Measurements from ENCODE around the gene RCC2. TPM values are rescaled to one million over a fixed set of nuclear protein-coding genes. Genes with fewer than 3 reads are reported as not detected.

RCC2 gene
- total and polyA plus RNA-seq, 2 donors (not counting 3 experiments of a cell fraction or from before 2014, with no cell fraction given): 137 to 166 TPM

DNA sequence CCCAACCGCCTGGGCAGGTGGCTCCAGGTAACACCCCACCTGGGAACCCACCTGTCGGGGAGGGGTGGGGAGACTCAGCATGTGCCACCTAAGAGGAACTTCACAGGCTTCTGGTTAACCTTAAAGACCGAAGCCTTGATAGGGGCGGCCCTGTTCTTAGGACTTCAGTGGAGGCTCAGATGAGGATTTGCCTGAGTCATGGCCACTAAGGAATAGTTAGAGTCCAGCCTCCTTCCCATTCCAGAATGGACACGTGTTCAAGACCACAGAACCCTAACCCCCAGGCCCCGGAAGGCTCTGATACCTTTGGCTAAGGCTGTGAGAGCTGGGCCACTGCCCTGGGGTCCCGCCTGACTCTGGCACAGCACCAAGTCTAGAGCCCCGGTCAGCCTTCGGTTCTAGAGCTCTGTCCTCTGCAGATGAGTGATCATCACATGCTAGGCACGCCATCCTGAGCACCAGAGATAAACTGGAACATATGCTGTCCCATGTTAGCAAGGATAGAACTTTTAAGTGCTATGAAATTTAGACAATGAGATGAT lies 47.2 kb downstream of the RCC2 start:
- dilution Hi-C loops (cut with MboI; ENCODE audit: extremely low pct_ligation_motif_present, low sequenced_read_pairs): no loop called here
- Histone ChIP-seq H3K27me3 (ENCODE audit: control insufficient read depth in 2 of 2, insufficient read depth in 2 of 2, low read length in 2 of 2) (no peaks in the 10 kb centered on the region), H3K79me2 (ENCODE audit: control insufficient read depth, insufficient read depth, low read length) (no peaks in the 10 kb centered on the region), H3K27ac (ENCODE audit: insufficient read depth, low read depth, low read length) (no peak overlapping the region), H3K4me3 (replicated peaks in 1 of 3; ENCODE audit: insufficient read depth in 1 of 3, low read depth in 1 of 3, low read length in 3 of 3) (no peak overlapping the region), H3K36me3 (ENCODE audit: control insufficient read depth in 2 of 2, extremely low read depth in 1 of 2, insufficient read depth in 2 of 2, low read length in 2 of 2) (no peaks in the 10 kb centered on the region), H2AFZ (ENCODE audit: low read depth, low read length) (no peak overlapping the region), H4K20me1 (replicated peaks; ENCODE audit: control insufficient read depth, extremely low read depth, insufficient read depth, low read length) (no peaks in the 10 kb centered on the region), H3K9ac (replicated peaks; ENCODE audit: extremely low read depth, insufficient read depth, low read length) (no peak overlapping the region), H3K4me2 (ENCODE audit: insufficient read depth, low read length) (no peak overlapping the region), H3K4me1 (ENCODE audit: control insufficient read depth, extremely low read depth, insufficient read depth, low read length) (no peaks in the 10 kb centered on the region), H3K9me3 (replicated peaks; ENCODE audit: control insufficient read depth, insufficient read depth, low read length) (no peaks in the 10 kb centered on the region), H3K9me1 (replicated peaks; ENCODE audit: control insufficient read depth, extremely low read depth, insufficient read depth, low read length) (no peaks in the 10 kb centered on the region)
- ChIA-PET POLR2A (no interaction called here), CTCF (interaction anchor here (0.6 kb wide), 1 partner anchor 334 kb away, joined by 3 read pairs; no protein-coding TSS in a partner anchor)
- intact Hi-C loops (cut with micrococcal nuclease): no loop called here
- BruUV-seq (replicated peaks): no TSS peak
- FAIRE-seq (no peak), DNase-seq (ENCODE audit: low read depth, low spot score) (no peak)
- no peak for TF ChIP-seq EZH2 (IDR thresholded peaks at IDR 0.05; ENCODE audit: borderline replicate concordance, low read depth, low read length, severe bottlenecking)
- no peak for TF ChIP-seq GATA2 (IDR thresholded peaks at IDR 0.05; ENCODE audit: insufficient read depth, insufficient read length, low read depth, low read length)

DNA sequence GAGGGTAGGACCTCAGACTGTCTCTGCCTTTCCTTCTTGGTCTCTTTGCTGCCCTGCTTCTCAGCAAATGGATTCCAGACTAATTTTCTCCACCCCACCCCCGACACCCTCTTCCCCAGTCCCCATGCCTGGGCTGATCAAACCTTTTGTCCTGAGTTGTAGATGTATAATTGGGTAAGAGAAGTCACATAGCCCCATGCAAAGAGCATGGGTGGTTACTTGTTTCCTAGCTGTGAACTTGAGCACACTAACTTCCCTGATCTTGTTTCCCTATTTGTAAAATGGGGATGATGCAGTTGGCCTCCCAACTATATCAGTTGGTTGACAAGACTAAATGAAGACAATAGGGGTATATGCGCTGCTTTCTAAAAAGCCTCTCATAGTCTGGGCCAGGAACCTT lies 58.3 kb downstream of the RCC2 start:
- dilution Hi-C loops (cut with MboI; ENCODE audit: extremely low pct_ligation_motif_present, low sequenced_read_pairs) (no loop called here), intact Hi-C loops (cut with micrococcal nuclease) (no loop called here)
- Histone ChIP-seq H3K9me3 (replicated peaks; ENCODE audit: control insufficient read depth, insufficient read depth, low read length) (no peaks in the 10 kb centered on the region), H3K4me3 (replicated peaks in 1 of 3; ENCODE audit: insufficient read depth in 1 of 3, low read depth in 1 of 3, low read length in 3 of 3) (no peak overlapping the region), H3K27me3 (ENCODE audit: control insufficient read depth in 2 of 2, insufficient read depth in 2 of 2, low read length in 2 of 2) (peaks cover 0 to 3% of the 10 kb centered on the region in 2 experiments), H2AFZ (ENCODE audit: low read depth, low read length) (no peak overlapping the region), H3K9me1 (replicated peaks; ENCODE audit: control insufficient read depth, extremely low read depth, insufficient read depth, low read length) (no peaks in the 10 kb centered on the region), H3K4me1 (ENCODE audit: control insufficient read depth, extremely low read depth, insufficient read depth, low read length) (no peaks in the 10 kb centered on the region), H3K9ac (replicated peaks; ENCODE audit: extremely low read depth, insufficient read depth, low read length) (no peak overlapping the region), H3K27ac (ENCODE audit: insufficient read depth, low read depth, low read length) (no peak overlapping the region), H3K4me2 (ENCODE audit: insufficient read depth, low read length) (no peak overlapping the region), H3K36me3 (ENCODE audit: control insufficient read depth in 2 of 2, extremely low read depth in 1 of 2, insufficient read depth in 2 of 2, low read length in 2 of 2) (no peaks in the 10 kb centered on the region), H4K20me1 (replicated peaks; ENCODE audit: control insufficient read depth, extremely low read depth, insufficient read depth, low read length) (no peaks in the 10 kb centered on the region), H3K79me2 (ENCODE audit: control insufficient read depth, insufficient read depth, low read length) (no peaks in the 10 kb centered on the region)
- DNase-seq (ENCODE audit: low read depth, low spot score) (no peak), FAIRE-seq (no peak)
- BruUV-seq (replicated peaks): no TSS peak
- ChIA-PET POLR2A (no interaction called here), CTCF (no interaction called here)
- TF ChIP-seq GATA2 (IDR thresholded peaks at IDR 0.05; ENCODE audit: insufficient read depth, insufficient read length, low read depth, low read length) (no peak), EZH2 (IDR thresholded peaks at IDR 0.05; ENCODE audit: borderline replicate concordance, low read depth, low read length, severe bottlenecking) (no peak), MYC (IDR thresholded peaks at IDR 0.05; ENCODE audit: low read depth, low read length) (no peak), FOS (IDR thresholded peaks at IDR 0.05; ENCODE audit: borderline replicate concordance, insufficient read depth, low read length) (no peak), POLR2AphosphoS5 (IDR thresholded peaks at IDR 0.05; ENCODE audit: insufficient read depth, low read depth, low read length) (no peak), POLR2A (IDR thresholded peaks at IDR 0.05; ENCODE audit: low read depth, low read length) (no peak), JUN (IDR thresholded peaks at IDR 0.05; ENCODE audit: borderline replicate concordance, insufficient read depth, insufficient read length, low read depth) (no peak)
- TF ChIP-seq, protein P1, sequence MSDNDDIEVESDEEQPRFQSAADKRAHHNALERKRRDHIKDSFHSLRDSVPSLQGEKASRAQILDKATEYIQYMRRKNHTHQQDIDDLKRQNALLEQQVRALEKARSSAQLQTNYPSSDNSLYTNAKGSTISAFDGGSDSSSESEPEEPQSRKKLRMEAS (IDR thresholded peaks at IDR 0.05; ENCODE audit: insufficient read depth, insufficient read length): no peak
- TF ChIP-seq, protein P2, sequence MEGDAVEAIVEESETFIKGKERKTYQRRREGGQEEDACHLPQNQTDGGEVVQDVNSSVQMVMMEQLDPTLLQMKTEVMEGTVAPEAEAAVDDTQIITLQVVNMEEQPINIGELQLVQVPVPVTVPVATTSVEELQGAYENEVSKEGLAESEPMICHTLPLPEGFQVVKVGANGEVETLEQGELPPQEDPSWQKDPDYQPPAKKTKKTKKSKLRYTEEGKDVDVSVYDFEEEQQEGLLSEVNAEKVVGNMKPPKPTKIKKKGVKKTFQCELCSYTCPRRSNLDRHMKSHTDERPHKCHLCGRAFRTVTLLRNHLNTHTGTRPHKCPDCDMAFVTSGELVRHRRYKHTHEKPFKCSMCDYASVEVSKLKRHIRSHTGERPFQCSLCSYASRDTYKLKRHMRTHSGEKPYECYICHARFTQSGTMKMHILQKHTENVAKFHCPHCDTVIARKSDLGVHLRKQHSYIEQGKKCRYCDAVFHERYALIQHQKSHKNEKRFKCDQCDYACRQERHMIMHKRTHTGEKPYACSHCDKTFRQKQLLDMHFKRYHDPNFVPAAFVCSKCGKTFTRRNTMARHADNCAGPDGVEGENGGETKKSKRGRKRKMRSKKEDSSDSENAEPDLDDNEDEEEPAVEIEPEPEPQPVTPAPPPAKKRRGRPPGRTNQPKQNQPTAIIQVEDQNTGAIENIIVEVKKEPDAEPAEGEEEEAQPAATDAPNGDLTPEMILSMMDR (IDR thresholded peaks at IDR 0.05; ENCODE audit: extremely low read depth in 1 of 2, insufficient read depth in 1 of 2, low read depth in 1 of 2, low read length in 2 of 2): no peak
